Astrocyte (in vitro differentiated cells and primary cell): ENCODE measurements around the gene RINL. TPM values are rescaled to one million over a fixed set of nuclear protein-coding genes. Genes with fewer than 3 reads are reported as not detected.

Experiments used
- DNase-seq: peaks from one replicate; pipeline ENCODE4 v3.0.0-alpha.2; 2010; ENCODE audit warnings: low read depth
- FAIRE-seq: peaks from 2 replicates; lab custom pipeline; 2011; peaks lifted over from hg19 to GRCh38; lab: Jason Lieb, UNC
- H2AFZ ChIP-seq: 2 replicates; pipeline ENCODE4 v1.6.0; 2012; ENCODE audit warnings: low read depth, low read length, inconsistent platforms
- H3K27ac ChIP-seq: 2 replicates; pipeline ENCODE4 v1.5.1; 2011; ENCODE audit warnings: low read depth, low read length, inconsistent platforms
- H3K27me3 ChIP-seq: 2 replicates; pipeline ENCODE4 v1.6.0; 2011; ENCODE audit warnings: low read length, inconsistent platforms; ENCODE audit not compliant: insufficient read depth
- H3K36me3 ChIP-seq: 2 replicates; pipeline ENCODE4 v1.5.1; 2011; ENCODE audit warnings: low read length, inconsistent platforms; ENCODE audit not compliant: insufficient read depth
- H3K4me1 ChIP-seq: 2 replicates; pipeline ENCODE4 v1.5.1; 2011; ENCODE audit warnings: low read length, inconsistent platforms; ENCODE audit not compliant: insufficient read depth
- H3K4me2 ChIP-seq: 2 replicates; pipeline ENCODE4 v1.6.0; 2012; ENCODE audit warnings: low read length, inconsistent platforms
- H3K4me3 ChIP-seq: 2 replicates; pipeline ENCODE4 v1.5.1; 2011; ENCODE audit warnings: low read depth, mild to moderate bottlenecking, low read length, inconsistent platforms; ENCODE audit not compliant: insufficient read depth
- H3K79me2 ChIP-seq: 2 replicates; pipeline ENCODE4 v1.6.0; 2012; ENCODE audit warnings: mild to moderate bottlenecking, low read length, inconsistent platforms; ENCODE audit not compliant: insufficient read depth
- H3K9ac ChIP-seq: 2 replicates; pipeline ENCODE4 v1.6.0; 2012; ENCODE audit warnings: mild to moderate bottlenecking, low read length, inconsistent platforms
- H3K9me3 ChIP-seq: 2 replicates; pipeline ENCODE4 v1.5.1; 2012; ENCODE audit warnings: low read depth, mild to moderate bottlenecking, low read length, inconsistent platforms; ENCODE audit not compliant: insufficient read depth
- H4K20me1 ChIP-seq: 2 replicates; pipeline ENCODE4 v1.6.0; 2012; ENCODE audit warnings: low read length, inconsistent platforms; ENCODE audit not compliant: insufficient read depth
- H3K27ac Mint-ChIP-seq: one replicate; pipeline ENCODE4 v1.8.0; 2021; ENCODE audit warnings: mild to moderate bottlenecking, mixed read lengths; ENCODE audit not compliant: unreplicated experiment
- H3K27me3 Mint-ChIP-seq: one replicate; pipeline ENCODE4 v1.8.0; 2021; ENCODE audit warnings: low read depth, mixed read lengths; ENCODE audit not compliant: unreplicated experiment
- H3K36me3 Mint-ChIP-seq: one replicate; pipeline ENCODE4 v1.8.0; 2021; ENCODE audit warnings: low read depth, mixed read lengths; ENCODE audit not compliant: unreplicated experiment
- H3K4me1 Mint-ChIP-seq: one replicate; pipeline ENCODE4 v1.8.0; 2021; ENCODE audit warnings: low read depth, mixed read lengths; ENCODE audit not compliant: unreplicated experiment
- H3K4me3 Mint-ChIP-seq: one replicate; pipeline ENCODE4 v1.8.0; 2021; ENCODE audit warnings: mild to moderate bottlenecking, moderate library complexity, mixed read lengths; ENCODE audit not compliant: unreplicated experiment
- H3K9me3 Mint-ChIP-seq: one replicate; pipeline ENCODE4 v1.8.0; 2021; ENCODE audit warnings: mild to moderate bottlenecking, mixed read lengths; ENCODE audit not compliant: unreplicated experiment
- CTCF ChIP-seq: IDR thresholded peaks from 2 replicates; pipeline ENCODE4 v1.5.1; 2011; ENCODE audit warnings: low read depth, mild to moderate bottlenecking, inconsistent platforms, low read length, moderate library complexity; ENCODE audit not compliant: insufficient read depth
- EZH2 ChIP-seq: IDR thresholded peaks from 2 replicates; pipeline ENCODE4 v1.6.1; 2012; ENCODE audit warnings: mild to moderate bottlenecking, low read length, inconsistent platforms; ENCODE audit not compliant: insufficient read depth
- total RNA-seq: library from RNA; stranded (reverse); gene quantifications from 2 replicates; pipeline ENCODE4 v1.2.1, GENCODE V29; 2021

RINL gene
- total RNA-seq, 1 donor from 2014 or later: 1.3 TPM

GRCh38 chr19:38894968-38895367 is 16.9 kb upstream of the RINL start:
- Histone ChIP-seq H3K79me2 (peaks cover 13% of the 10 kb centered on the region), H3K27me3 (no peaks in the 10 kb centered on the region), H3K9ac (no peak overlapping the region), H3K9me3 (no peaks in the 10 kb centered on the region), H4K20me1 (peaks cover 7% of the 10 kb centered on the region), H3K36me3 (no peaks in the 10 kb centered on the region), H3K27ac (no peak overlapping the region), H3K4me3 (no peak overlapping the region), H3K4me2 (no peak overlapping the region), H2AFZ (no peak overlapping the region), H3K4me1 (no peaks in the 10 kb centered on the region)
- FAIRE-seq (no peak), DNase-seq (no peak)
- no peaks in the 10 kb centered on the region for H3K4me1 Mint-ChIP-seq
- peaks cover 1% of the 10 kb centered on the region for H3K9me3 Mint-ChIP-seq
- no peaks in the 10 kb centered on the region for H3K36me3 Mint-ChIP-seq
- no peak for TF ChIP-seq EZH2
- no peak for TF ChIP-seq CTCF
- no peak overlapping the region for H3K4me3 Mint-ChIP-seq
- H3K27me3 Mint-ChIP-seq: no peaks in the 10 kb centered on the region
- no peak overlapping the region for H3K27ac Mint-ChIP-seq

- Mint-ChIP-seq H3K36me3 (peaks cover 3% of the 10 kb centered on the region), H3K27ac (no peak overlapping the region), H3K9me3 (no peaks in the 10 kb centered on the region), H3K27me3 (no peaks in the 10 kb centered on the region), H3K4me1 (no peaks in the 10 kb centered on the region), H3K4me3 (no peak overlapping the region)
- Histone ChIP-seq H3K27me3 (no peaks in the 10 kb centered on the region), H3K9me3 (no peaks in the 10 kb centered on the region), H4K20me1 (peaks cover 5% of the 10 kb centered on the region), H3K4me1 (no peaks in the 10 kb centered on the region), H3K79me2 (peaks cover 5% of the 10 kb centered on the region), H3K27ac (no peak overlapping the region), H3K9ac (no peak overlapping the region), H3K4me3 (no peak overlapping the region), H2AFZ (no peak overlapping the region), H3K36me3 (peaks cover 6% of the 10 kb centered on the region), H3K4me2 (no peak overlapping the region)
- no peak for TF ChIP-seq EZH2
- TF ChIP-seq CTCF: no peak
- DNase-seq (no peak), FAIRE-seq (no peak)
Measured at GRCh38 chr19:38893341-38893771, 15.3 kb upstream of the RINL start.

GRCh38 chr19:38892841-38893240 is 14.8 kb upstream of the RINL start:
- FAIRE-seq: no peak
- no peak overlapping the region for H3K27ac ChIP-seq
- no peak overlapping the region for H2AFZ ChIP-seq
- Mint-ChIP-seq H3K9me3 (no peaks in the 10 kb centered on the region), H3K4me3 (no peak overlapping the region), H3K4me1 (no peaks in the 10 kb centered on the region), H3K27me3 (no peaks in the 10 kb centered on the region), H3K27ac (no peak overlapping the region), H3K36me3 (peaks cover 3% of the 10 kb centered on the region)
- no peak overlapping the region for H3K9ac ChIP-seq
- DNase-seq: no peak
- no peaks in the 10 kb centered on the region for H3K4me1 ChIP-seq
- no peaks in the 10 kb centered on the region for H3K9me3 ChIP-seq
- TF ChIP-seq CTCF (no peak), EZH2 (no peak)
- peaks cover 5% of the 10 kb centered on the region for H3K79me2 ChIP-seq
- no peaks in the 10 kb centered on the region for H3K27me3 ChIP-seq
- no peak overlapping the region for H3K4me2 ChIP-seq
- H3K36me3 ChIP-seq: peaks cover 7% of the 10 kb centered on the region
- H3K4me3 ChIP-seq: no peak overlapping the region
- H4K20me1 ChIP-seq: no peaks in the 10 kb centered on the region
